ENCODE results near the gene SF3B4. TPM values are rescaled to one million over a fixed set of nuclear protein-coding genes. Genes with fewer than 3 reads are reported as not detected.

Gene SF3B4
- total RNA-seq, result 10 to 100 TPM in 5 of 6 donors, 1 to 10 TPM in 1; 9.4 to 49.1 (median 15.2) TPM

GRCh38 chr1:149927563-149928400, at the start of gene SF3B4:
SF3B4 (minus strand) TSS chr1:149927803; CDS start chr1:149927759, 44 bp downstream.
- no peaks in the 10 kb centered on the region for H3K9me3 ChIP-seq
- H3K4me3 ChIP-seq, result peak within 1 kb of the TSS; percentile 80 to 98 (median 86)
- ATAC-seq (ENCODE audit: low FRiP score in 2 of 2) (peak; percentile 98 to 99), DNase-seq (peak; percentile 96 to 98)
- TF ChIP-seq CTCF (IDR thresholded peaks at IDR 0.05) (peak in 1 of 6 experiments; percentile 17), POLR2A (IDR thresholded peaks at IDR 0.05) (peak; percentile 51 to 98 (median 92)), POLR2AphosphoS5 (IDR thresholded peaks at IDR 0.05) (peak; percentile 98 to 99), EP300 (IDR thresholded peaks at IDR 0.05) (peak in 1 of 4 donors; percentile 75)
- peaks cover 21 to 35% (median 29%) of the 10 kb centered on the region in 4 donors for H3K4me1 ChIP-seq
- no peaks in the 10 kb centered on the region for H3K27me3 ChIP-seq
- peaks cover 33 to 59% (median 37%) of the 10 kb centered on the region in 4 donors for H3K36me3 ChIP-seq
- peak within 1 kb of the TSS; percentile 89 to 98 (median 96) for H3K27ac ChIP-seq
- 1 to 2% methylated on average over 23 to 45 of the region's 47 CpGs for WGBS, 2 donors

- Histone ChIP-seq H3K9me3 (no peaks in the 10 kb centered on the region), H3K36me3 (peaks cover 11 to 44% (median 24%) of the 10 kb centered on the region in 4 donors), H3K27me3 (no peaks in the 10 kb centered on the region), H3K27ac (no peak overlapping the region), H3K4me1 (peaks cover 2 to 11% (median 4%) of the 10 kb centered on the region in 4 donors), H3K4me3 (no peak overlapping the region)
- WGBS, 2 donors, result 80 to 89% methylated on average over 3 of the region's 3 CpGs
- ATAC-seq (ENCODE audit: low FRiP score in 2 of 2) (no peak), DNase-seq (no peak)
- TF ChIP-seq POLR2A (IDR thresholded peaks at IDR 0.05) (no peak), EP300 (IDR thresholded peaks at IDR 0.05) (no peak), CTCF (IDR thresholded peaks at IDR 0.05) (no peak), POLR2AphosphoS5 (IDR thresholded peaks at IDR 0.05) (no peak)
Measured at GRCh38 chr1:149977345-149977744, 49.7 kb upstream of the SF3B4 start.

GRCh38 chr1:149972547-149972946, 44.9 kb upstream of the SF3B4 start:
- H3K9me3 ChIP-seq, result no peaks in the 10 kb centered on the region
- no peak overlapping the region for H3K4me3 ChIP-seq
- H3K36me3 ChIP-seq, result peaks cover 17 to 81% (median 44%) of the 10 kb centered on the region in 4 donors
- TF ChIP-seq EP300 (IDR thresholded peaks at IDR 0.05) (no peak), POLR2A (IDR thresholded peaks at IDR 0.05) (no peak), CTCF (IDR thresholded peaks at IDR 0.05) (no peak), POLR2AphosphoS5 (IDR thresholded peaks at IDR 0.05) (no peak)
- ATAC-seq (ENCODE audit: low FRiP score in 2 of 2) (no peak), DNase-seq (no peak)
- no peak overlapping the region for H3K27ac ChIP-seq
- 94 to 98% methylated on average over 2 of the region's 2 CpGs for WGBS, 2 donors
- no peaks in the 10 kb centered on the region for H3K4me1 ChIP-seq
- H3K27me3 ChIP-seq, result no peaks in the 10 kb centered on the region

- no peak for DNase-seq
- Histone ChIP-seq H3K27ac (no peak overlapping the region), H3K9me3 (no peaks in the 10 kb centered on the region), H3K27me3 (no peaks in the 10 kb centered on the region), H3K36me3 (peaks cover 6 to 72% (median 47%) of the 10 kb centered on the region in 4 donors), H3K4me1 (peaks cover 9 to 17% (median 13%) of the 10 kb centered on the region in 4 donors), H3K4me3 (no peak overlapping the region)
- no peak for ATAC-seq (ENCODE audit: low FRiP score in 2 of 2)
- TF ChIP-seq POLR2AphosphoS5 (IDR thresholded peaks at IDR 0.05) (no peak), EP300 (IDR thresholded peaks at IDR 0.05) (no peak), CTCF (IDR thresholded peaks at IDR 0.05) (no peak), POLR2A (IDR thresholded peaks at IDR 0.05) (no peak)
Measured at GRCh38 chr1:149967646-149968045, 40.0 kb upstream of the SF3B4 start.

Measured in upper lobe of left lung (tissue), 6 donors.